Measurements from ENCODE around the gene SHC4.
"Not testable (repeated sequence)": the region's sequence is repeated elsewhere in the genome, so short reads cannot be mapped to it uniquely, and the experiment has no call there.

The SHC4 gene

DNA sequence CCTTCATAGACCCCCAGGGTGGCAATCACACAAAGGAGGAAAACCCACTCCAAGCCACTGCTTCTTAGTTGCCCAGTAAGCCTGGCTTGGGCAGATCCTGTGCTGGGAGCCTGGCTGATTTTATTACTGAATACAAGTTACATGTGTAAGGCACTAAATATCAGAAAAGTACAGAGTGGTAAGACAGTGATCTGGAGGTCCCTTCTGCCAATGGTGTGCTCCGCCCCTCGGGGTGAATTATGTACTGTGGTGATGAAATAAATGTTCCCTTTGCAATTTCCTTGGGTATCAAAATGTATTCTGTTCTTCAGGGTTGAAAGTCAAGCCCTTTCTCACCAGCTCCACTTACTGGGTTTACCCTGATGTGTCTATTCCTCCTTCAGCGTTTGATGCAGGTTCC is 47.0 kb downstream of the SHC4 start:
- no peak for DNase-seq

GRCh38 chr15:48915861-48916260 is 47.9 kb downstream of the SHC4 start:
- no peak for DNase-seq

DNA sequence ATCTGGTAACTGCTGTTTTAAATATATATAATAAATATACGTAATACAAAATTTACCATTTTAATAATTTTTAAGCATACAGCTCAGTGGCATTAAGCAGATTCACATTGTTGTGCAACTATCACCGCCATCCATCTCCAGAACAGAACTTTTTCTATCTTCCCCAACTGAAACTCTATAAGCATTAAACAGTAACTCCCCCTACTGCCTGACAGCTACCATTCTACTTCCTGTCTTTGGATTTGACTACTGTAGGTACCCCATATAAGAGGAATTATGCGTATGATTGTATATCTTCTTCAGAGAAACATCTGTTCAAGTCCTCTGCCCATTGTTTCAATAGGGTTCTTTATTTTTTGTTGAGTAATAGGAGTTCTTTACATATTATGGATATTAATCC is 49.0 kb downstream of the SHC4 start:
- no peak for DNase-seq

GRCh38 chr15:48913141-48913540 is 50.6 kb downstream of the SHC4 start:
- DNase-seq = peak; percentile 18

DNA sequence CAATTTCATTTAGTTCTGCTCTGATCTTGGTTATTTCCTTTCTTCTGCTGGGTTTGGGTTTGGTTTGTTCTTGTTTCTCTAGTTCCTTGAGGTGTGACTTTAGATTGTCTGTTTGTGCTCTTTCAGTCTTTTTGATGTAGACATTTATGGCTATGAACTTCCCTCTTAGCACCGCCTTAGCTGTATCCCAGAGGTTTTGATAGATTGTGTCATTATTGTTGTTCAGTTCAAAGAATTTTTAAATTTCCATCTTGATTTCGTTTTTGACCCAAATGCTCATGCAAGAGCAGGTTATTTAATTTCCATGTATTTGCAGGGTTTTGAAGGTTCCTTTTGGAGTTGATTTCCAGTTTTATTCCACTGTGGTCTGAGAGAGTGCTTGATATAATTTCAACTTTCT is 53.2 kb downstream of the SHC4 start:
- DNase-seq = not testable (repeated sequence)

GRCh38 chr15:48909313-48909712 is 54.4 kb downstream of the SHC4 start:
- not testable (repeated sequence) for DNase-seq

GRCh38 chr15:48905847-48906246 is 57.9 kb downstream of the SHC4 start:
- no peak for DNase-seq

DNA sequence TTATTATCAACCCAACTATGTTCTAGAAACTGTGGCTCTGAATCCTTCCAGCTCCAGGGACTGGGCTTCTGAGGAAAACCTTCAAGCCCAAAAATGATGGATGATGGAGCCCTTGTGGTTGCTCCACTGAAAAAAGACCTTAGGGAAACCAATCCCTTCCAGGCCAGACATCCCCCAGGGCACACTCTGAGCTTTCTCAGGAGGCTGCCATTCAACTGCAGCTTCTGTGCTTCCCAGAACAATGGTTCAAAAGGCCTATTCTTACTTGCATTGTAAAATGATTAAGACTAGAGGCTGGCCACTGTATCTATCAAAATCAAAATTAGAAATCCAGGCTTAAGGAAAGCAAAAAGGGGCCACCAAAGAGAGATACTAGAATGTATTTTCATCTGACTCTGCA is 58.5 kb downstream of the SHC4 start:
- no peak for DNase-seq

GRCh38 chr15:48904758-48905157 is 59.0 kb downstream of the SHC4 start:
- DNase-seq = no peak

- no peak for DNase-seq
These were observed 63.9 kb downstream of the SHC4 start for GRCh38 chr15:48899793-48900192.

DNA sequence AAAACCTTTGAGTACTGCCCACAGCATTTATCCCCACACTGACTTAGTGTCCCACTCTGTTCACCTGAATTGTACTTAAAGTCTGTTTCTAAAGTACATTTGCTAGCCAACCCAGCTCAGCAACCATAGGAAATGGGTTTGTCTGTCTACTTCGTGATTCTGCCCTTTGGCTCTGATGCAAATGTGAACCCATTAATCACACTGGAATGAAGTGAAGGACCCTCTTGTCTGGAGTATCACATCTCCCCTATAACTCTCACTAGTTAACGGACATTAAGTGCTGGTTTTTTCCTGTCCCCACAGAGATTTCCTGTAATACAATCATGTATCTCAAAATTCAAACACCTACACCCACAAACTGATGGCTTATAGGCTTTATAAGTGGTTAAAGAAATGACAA is 65.3 kb downstream of the SHC4 start:
- DNase-seq = no peak

DNA sequence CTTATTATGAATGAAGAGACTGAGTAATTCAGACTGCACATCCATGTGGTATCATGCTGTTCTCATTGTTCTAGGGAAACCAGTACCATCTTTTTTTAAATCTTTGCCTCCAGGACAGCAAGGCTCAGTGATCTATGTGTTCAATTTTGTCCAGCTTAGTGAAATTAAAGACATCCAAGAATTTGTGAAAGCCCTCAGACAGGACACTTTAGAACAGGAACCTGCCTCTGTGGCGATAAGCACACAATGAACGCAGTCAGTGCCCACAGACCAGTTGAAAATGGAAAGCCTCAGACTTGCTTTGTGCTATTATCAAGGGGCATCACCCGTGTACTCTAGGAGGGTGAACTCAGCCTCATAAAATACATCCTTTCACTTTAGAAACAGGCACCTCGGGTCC is 65.7 kb downstream of the SHC4 start:
- no peak for DNase-seq

- peak; percentile 73 for DNase-seq
These were observed 66.6 kb downstream of the SHC4 start for GRCh38 chr15:48896869-48897814.

GRCh38 chr15:48893311-48893710 is 70.4 kb downstream of the SHC4 start:
- no peak for DNase-seq

- DNase-seq = no peak
These were observed 72.4 kb downstream of the SHC4 start for GRCh38 chr15:48891232-48891765.

GRCh38 chr15:48890375-48890972 is 73.2 kb downstream of the SHC4 start:
- peak; percentile 41 for DNase-seq

DNA sequence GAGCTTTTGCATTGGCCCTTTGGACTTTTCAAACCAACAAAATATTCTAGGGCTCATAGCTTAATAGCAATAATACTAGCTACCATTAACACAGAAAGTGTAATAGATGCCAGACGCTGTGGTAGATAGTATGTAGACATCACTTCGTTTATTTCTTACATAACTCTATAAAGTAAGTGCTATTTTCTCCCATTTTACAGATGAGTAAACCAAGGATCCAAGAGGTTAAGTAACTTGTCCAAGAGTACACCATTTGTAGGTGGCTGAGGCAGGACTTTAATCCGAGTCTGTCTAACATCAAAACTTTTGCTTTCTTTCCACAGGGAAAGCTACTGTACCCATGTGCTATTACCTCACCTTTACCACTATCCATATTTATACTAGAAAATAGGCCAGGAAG is 73.8 kb downstream of the SHC4 start:
- DNase-seq = no peak

DNA sequence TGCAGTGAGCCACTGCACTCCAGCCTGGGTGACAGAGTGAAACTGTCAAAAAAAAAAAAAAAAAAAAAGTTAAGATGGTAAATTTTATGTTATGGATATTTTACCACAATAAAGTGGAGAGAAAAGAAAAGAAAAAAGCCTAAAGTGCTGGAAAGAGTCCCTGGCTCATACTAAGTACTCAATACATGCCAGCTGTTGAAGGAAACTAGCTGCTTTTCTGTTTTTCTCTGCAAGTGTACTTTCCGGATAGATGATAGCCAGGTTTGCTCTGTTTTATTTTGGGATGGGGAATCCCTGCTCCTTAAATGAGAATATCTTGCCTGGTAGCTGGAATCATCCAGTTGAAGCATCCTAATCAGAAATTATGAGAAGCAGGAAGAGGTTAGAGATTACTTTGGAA is 74.9 kb downstream of the SHC4 start:
- DNase-seq = no peak

- DNase-seq = no peak
These were observed 75.5 kb downstream of the SHC4 start for GRCh38 chr15:48888191-48888590.

DNA sequence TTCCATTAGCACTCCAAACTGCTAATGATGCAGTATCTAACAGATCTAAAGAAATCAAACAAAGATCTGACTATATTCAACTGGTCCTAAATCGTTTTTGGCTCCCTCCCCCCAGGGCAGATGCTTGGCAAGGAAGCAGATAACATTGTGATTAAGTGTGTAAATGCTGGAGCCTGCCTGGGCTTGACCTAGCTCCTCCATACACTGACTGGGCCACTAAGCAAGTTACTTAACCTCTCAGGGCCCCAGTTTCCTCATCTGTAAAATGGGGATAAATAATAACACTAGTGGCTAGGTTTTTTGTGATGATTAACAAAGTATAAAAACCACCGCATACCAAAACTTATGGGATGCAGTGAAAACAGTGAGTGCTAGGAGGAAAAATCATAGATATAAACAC is 76.6 kb downstream of the SHC4 start:
- DNase-seq = no peak

- DNase-seq = no peak
These were observed 80.0 kb downstream of the SHC4 start for GRCh38 chr15:48883699-48884098.

DNA sequence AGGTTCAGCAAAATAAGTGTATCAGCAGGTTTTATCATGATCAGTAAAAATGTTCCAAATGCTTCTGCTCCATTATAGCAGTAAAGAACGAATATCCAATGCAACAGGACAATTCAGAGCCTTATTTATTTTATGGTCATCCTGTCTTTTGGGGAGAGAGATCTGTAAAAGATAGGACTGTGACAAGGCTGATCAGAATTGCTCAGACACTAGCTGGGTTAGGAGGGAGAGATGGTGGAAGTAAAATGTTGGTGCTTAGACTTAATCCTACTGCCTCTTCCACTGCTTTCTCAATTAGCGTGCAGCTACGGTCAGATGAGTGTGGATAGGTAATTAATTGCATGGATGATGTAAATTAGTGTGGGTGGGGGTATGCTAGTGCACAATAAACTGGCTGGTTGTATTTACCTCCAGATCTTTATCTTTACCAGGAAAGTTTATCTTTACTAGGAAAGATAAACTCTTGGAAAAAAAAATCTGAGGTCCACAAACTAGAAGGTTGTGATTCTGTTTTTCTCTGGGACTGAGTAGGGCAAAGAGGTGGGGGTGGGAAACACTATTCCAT is 83.6 kb downstream of the SHC4 start:
- no peak for DNase-seq
